VCaP (cell line): Measurements from ENCODE around the gene L3MBTL4.

Experiments used
- H3K27ac ChIP-seq: fragments of 450-650 bp; 2 replicates; pipeline ENCODE4 v1.5.1; 2017
- CTCF ChIP-seq: fragments of 450-650 bp; conservative IDR thresholded peaks from 2 replicates; pipeline ENCODE4 v1.5.1; 2017; ENCODE audit warnings: mild to moderate bottlenecking, moderate library complexity

Gene L3MBTL4

GRCh38 chr18:5944448-5944847 lies 470.3 kb downstream of the L3MBTL4 start:
- TF ChIP-seq CTCF, result no peak

GRCh38 chr18:5943514-5943913 lies 471.2 kb downstream of the L3MBTL4 start:
- H3K27ac ChIP-seq, result no peak overlapping the region
- no peak for TF ChIP-seq CTCF

More at GRCh38 chr18:5944448-5944847, 470.3 kb downstream of the L3MBTL4 start:
- no peak overlapping the region for H3K27ac ChIP-seq

- H3K27ac ChIP-seq, result no peak overlapping the region
- TF ChIP-seq CTCF, result no peak
Measured at GRCh38 chr18:5942591-5942990, 472.1 kb downstream of the L3MBTL4 start.

DNA sequence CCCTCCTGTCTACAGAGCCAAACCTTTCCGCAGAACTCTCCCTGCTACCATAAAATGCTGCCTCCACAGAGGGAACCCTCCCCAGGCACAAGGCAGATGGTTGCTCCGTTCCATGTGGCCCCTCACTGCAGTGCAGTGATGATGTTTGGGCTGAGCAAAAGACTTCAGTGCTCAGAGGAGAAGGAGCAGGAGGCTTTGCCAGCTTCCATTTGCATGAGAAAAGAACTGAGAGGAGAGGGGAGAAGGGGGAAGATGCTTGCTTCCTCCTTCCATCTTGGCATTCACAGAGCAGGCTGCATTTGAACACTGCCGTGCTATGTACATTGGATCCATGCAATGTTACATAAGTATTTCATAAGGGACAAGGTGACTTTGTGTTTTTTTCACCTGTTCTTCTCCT lies 472.8 kb downstream of the L3MBTL4 start:
- no peak overlapping the region for H3K27ac ChIP-seq
- TF ChIP-seq CTCF, result no peak

- no peak for TF ChIP-seq CTCF
- no peak overlapping the region for H3K27ac ChIP-seq
Measured at GRCh38 chr18:5939801-5940667, 474.7 kb downstream of the L3MBTL4 start.

DNA sequence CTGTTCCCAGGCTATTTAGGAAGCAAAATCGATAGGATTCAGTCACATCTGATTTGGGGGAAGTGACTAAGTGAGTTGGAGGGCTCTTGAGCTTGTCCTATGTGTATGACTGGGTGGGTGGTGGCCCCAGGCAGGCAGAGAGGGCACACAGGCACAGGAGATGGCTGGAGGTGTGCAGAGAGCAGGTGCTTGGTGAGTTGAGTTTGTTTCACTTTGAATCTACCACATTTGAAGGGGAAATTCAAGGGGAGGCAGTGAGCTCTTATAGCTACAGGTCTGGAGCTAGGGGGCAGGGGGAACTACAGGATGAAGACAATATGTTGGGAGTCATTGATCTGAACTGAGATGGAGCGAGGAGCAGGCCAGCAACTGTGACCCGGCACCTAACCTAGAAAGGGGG lies 476.9 kb downstream of the L3MBTL4 start:
- H3K27ac ChIP-seq, result no peak overlapping the region
- no peak for TF ChIP-seq CTCF

DNA sequence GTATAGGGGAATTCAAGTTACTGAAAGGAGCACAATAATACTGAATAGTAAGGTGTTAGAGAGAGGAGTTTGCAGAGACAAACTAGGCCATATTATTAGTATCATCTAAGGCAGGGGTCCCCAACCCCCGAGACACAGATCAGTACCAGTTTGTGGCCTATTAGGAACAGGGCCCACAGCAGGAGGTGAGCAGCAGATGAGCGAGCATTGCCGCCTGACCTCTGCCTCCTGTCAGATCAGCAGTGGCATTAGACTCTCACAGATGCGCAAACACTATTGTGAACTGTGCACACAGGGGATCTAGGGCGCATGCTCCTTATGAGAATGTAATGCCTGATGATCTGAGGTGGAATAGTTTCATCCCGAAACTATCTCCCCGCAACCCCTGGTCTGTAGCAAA lies 477.6 kb downstream of the L3MBTL4 start:
- TF ChIP-seq CTCF, result no peak

More for the DNA sequence above, 477.6 kb downstream of the L3MBTL4 start:
- no peak overlapping the region for H3K27ac ChIP-seq
